GM06990 (cell line): ENCODE results near the gene PLRG1.

Source experiments
- DNase-seq: peaks from one replicate; pipeline ENCODE4 v3.0.0-alpha.2; 2011; ENCODE audit not compliant: insufficient read length; ENCODE audit errors: extremely low read depth
- H3K27me3 ChIP-seq: replicated peaks from 2 replicates; pipeline ENCODE4 v1.6.0; 2011; ENCODE audit warnings: low read length; ENCODE audit not compliant: control insufficient read depth, insufficient read depth
- H3K36me3 ChIP-seq: 2 replicates; pipeline ENCODE4 v1.5.1; 2011; ENCODE audit warnings: low read length; ENCODE audit not compliant: control insufficient read depth, insufficient read depth
- H3K4me3 ChIP-seq: replicated peaks from 2 replicates; pipeline ENCODE4 v1.5.1; 2011; ENCODE audit warnings: low read depth, mild to moderate bottlenecking, control low read depth, low read length
- CTCF ChIP-seq: IDR thresholded peaks from 2 replicates; pipeline ENCODE4 v1.5.1; 2011; ENCODE audit warnings: low read length, control low read depth, mild to moderate bottlenecking, inconsistent platforms; ENCODE audit not compliant: insufficient read depth, poor library complexity, severe bottlenecking

Gene PLRG1

GRCh38 chr4:154591890-154592289 lies 41.7 kb upstream of the PLRG1 start:
- Histone ChIP-seq H3K4me3 (no peak overlapping the region), H3K27me3 (no peaks in the 10 kb centered on the region; the same call in 1 of the 2 replicates), H3K36me3 (no peaks in the 10 kb centered on the region)
- TF ChIP-seq CTCF, result no peak
- DNase-seq, result no peak

- no peaks in the 10 kb centered on the region; the same call in 1 of the 2 replicates for H3K27me3 ChIP-seq
- no peak within 1 kb of the TSS for H3K4me3 ChIP-seq
- no peak for DNase-seq
- TF ChIP-seq CTCF, result no peak
- H3K36me3 ChIP-seq, result no peaks in the 10 kb centered on the region
Observed at GRCh38 chr4:154590329-154591006, 40.3 kb upstream of the PLRG1 start, which contains the start of gene FGA. TSS of gene FGA (minus strand) at chr4:154590742. CDS start at chr4:154590687, 55 bp downstream.

DNA sequence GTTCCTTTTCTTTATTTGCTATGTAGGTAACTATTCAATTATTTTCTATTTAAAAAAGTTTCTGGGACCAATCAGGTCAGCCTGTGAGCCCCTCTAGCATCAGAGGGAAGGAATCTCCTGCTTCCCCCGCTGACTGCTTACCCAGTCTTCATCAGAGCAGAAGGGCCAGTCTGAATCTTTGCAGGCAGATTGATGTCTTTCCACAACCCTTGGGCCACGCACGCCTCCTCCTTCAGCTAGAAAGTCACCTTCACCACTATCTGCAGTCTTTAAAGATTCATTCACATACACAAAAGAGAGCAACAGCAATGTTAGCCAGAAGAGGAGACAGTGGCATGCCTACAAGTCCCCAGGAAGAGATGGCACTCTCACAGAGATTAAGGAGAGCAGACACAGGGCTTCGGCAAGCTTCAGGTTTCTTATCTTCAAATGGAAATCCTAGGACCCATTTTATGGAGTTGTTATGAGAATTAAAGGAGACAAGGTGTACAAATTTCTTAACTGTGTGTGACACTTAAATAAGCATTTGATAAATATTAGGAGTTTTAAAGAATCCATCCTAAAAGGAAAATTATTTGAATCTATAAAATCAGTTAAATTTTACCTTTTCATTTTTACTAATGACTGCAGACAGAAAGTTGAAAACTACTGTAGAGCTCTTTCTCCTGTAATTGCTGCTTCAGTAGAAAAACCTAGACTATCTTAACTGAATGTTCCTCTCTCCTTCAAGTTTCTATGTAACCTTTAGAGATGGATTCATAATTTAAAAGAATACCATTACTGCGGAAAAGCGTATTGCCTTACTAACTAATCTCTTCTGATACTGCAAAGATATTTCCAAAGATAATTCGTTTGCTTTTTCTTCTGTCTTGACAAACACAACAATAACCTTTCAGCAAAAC lies 39.3 kb upstream of the PLRG1 start:
- Histone ChIP-seq H3K4me3 (no peak overlapping the region), H3K27me3 (no peaks in the 10 kb centered on the region; the same call in 1 of the 2 replicates), H3K36me3 (no peaks in the 10 kb centered on the region)
- DNase-seq, result no peak
- no peak for TF ChIP-seq CTCF

- no peaks in the 10 kb centered on the region for H3K36me3 ChIP-seq
- TF ChIP-seq CTCF, result no peak
- no peak overlapping the region for H3K4me3 ChIP-seq
- H3K27me3 ChIP-seq, result no peaks in the 10 kb centered on the region; the same call in 1 of the 2 replicates
- no peak for DNase-seq
Observed at GRCh38 chr4:154588198-154588597, 38.0 kb upstream of the PLRG1 start.

GRCh38 chr4:154586296-154587033 lies 36.3 kb upstream of the PLRG1 start:
- Histone ChIP-seq H3K36me3 (no peaks in the 10 kb centered on the region), H3K4me3 (no peak overlapping the region), H3K27me3 (no peaks in the 10 kb centered on the region; the same call in 1 of the 2 replicates)
- no peak for DNase-seq
- no peak for TF ChIP-seq CTCF
